ELR (cell line): ENCODE data around the gene KCNRG.
A peak's percentile ranks its signal among the peaks of the same experiment; 100 is the strongest.
"Not testable (repeated sequence)": the region's sequence is repeated elsewhere in the genome, so short reads cannot be mapped to it uniquely, and the experiment has no call there.

Experiments used
- DNase-seq: peaks from one replicate; pipeline ENCODE4 v3.0.0-alpha.2; 2015; ENCODE audit warnings: low read depth

The KCNRG gene

GRCh38 chr13:50015258-50015657, at the start of gene KCNRG:
Gene KCNRG, plus strand, starts transcription at chr13:50015444. Its CDS starts 50 bp downstream, at chr13:50015494.
- DNase-seq: no peak

GRCh38 chr13:49967456-49967855, 47.8 kb upstream of the KCNRG start:
- no peak for DNase-seq

GRCh38 chr13:49972709-49973108, 42.5 kb upstream of the KCNRG start:
- DNase-seq: no peak

GRCh38 chr13:49975826-49976225, 39.4 kb upstream of the KCNRG start:
- no peak for DNase-seq

GRCh38 chr13:49976314-49977258, 38.7 kb upstream of the KCNRG start:
- DNase-seq: peak; percentile 74

- DNase-seq: no peak
Observed at GRCh38 chr13:49977992-49978391, 37.3 kb upstream of the KCNRG start.

GRCh38 chr13:49980266-49980665, 35.0 kb upstream of the KCNRG start:
- DNase-seq: no peak

DNA sequence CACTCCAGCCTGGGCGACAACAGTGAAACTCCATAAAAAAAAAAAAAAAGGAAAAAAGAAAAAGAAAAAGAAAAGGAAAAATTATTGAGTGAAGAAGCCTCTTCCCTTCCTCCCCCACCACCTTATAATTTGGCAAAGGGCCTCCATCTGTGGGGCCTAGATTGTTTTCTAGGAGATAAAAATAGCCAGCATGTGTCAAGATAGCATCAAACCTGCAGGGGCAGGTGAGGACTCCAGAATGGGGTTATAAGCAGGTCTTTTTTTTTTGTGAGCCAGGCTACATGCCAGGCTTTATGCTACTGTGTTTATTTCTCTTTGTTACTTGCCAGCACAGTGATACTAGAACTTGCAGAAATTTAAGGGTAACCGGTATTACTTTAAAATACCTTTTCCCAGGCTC, 30.1 kb upstream of the KCNRG start:
- DNase-seq: no peak

DNA sequence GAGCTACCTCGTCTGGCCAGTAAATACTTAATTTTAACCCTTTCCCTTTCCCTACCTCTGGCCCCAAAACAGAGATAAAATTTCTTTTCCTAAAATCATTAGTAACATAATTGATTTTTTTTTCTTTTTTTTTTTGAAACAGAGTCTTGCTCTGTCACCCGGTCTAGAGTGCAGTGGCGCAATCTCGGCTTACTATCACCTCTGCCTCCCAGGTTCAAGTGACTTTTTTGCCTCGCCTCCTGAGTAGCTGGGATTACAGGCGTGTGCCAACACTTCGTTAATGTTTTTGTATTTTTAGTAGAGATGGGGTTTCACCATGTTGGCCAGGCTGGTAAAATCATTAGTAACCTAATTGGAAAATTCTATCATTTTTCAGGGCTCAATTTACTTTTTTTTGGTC, 28.8 kb upstream of the KCNRG start:
- no peak for DNase-seq

DNA sequence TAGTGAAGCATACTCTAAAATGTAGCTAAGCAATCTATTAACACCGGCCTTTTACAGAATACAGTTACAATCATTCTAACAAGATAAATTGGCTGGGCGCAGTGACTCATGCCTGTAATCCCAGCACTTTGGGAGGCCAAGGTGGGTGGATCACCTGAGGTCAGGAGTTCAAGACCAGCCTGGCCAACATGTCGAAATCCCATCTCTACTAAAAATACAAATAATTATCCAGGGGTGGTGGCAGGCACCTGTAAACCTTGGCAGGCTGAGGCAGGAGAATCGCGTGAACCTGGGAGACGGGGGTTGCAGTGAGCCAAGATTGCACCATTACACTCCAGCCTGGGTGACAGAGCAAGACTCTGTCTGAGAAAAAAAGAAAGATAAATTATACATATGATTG, 24.6 kb upstream of the KCNRG start:
- DNase-seq: not testable (repeated sequence)

- no peak for DNase-seq
Observed at GRCh38 chr13:49993111-49993510, 22.1 kb upstream of the KCNRG start.

- no peak for DNase-seq
Observed at GRCh38 chr13:49993666-49994065, 21.6 kb upstream of the KCNRG start.

DNA sequence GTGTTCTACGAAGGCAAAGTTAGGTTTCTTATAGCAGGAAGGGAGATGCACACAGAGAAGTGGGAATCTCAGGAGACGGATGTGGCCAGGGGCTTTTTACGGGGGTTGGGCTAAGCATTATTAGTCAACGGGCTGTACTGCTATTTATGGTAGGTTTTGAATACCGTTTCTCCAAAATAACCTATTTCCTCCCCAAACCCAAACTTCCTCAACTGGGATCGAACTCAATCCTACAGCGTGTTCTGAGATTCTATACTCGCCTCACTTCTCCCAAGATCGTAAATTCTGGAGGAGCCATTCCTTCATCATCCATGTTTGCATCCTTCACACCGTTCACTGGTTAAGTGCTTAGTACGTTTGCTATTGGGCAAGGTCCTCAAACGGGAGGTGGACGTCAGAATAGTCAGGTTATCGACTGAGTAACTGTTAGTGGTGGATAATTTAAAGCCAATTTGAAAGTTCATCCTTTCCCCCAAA, 19.6 kb upstream of the KCNRG start:
- no peak for DNase-seq

- DNase-seq: peak; percentile 94
Observed at GRCh38 chr13:49996161-49996915, 18.9 kb upstream of the KCNRG start.

- DNase-seq: peak; percentile 92
Observed at GRCh38 chr13:49996951-49997895, 18.0 kb upstream of the KCNRG start, which contains the start of gene TRIM13. Gene TRIM13, plus strand, starts transcription at chr13:49997042. Its CDS starts 14,899 bp downstream, at chr13:50011941.

DNA sequence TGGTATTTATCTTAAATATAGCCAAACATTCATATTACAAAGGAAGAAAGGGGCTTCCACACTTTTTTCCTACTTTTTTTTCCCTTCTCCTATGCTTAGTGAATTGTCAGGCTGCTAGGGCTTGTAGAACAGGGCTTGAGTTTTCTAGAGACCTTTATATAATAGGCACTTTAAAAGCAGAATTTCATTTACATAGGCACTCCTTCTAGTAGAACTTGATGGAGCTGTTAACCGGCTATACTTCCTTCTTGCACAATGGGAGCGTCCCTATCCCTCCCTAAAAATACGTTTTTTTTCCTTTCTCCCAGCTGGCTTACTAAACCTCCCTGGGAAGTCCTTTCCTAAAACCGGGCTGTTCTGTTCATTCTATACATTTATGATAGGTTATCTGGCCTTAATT, 17.3 kb upstream of the KCNRG start:
- DNase-seq: no peak

GRCh38 chr13:49998714-49999624, 16.3 kb upstream of the KCNRG start:
- DNase-seq: no peak

DNA sequence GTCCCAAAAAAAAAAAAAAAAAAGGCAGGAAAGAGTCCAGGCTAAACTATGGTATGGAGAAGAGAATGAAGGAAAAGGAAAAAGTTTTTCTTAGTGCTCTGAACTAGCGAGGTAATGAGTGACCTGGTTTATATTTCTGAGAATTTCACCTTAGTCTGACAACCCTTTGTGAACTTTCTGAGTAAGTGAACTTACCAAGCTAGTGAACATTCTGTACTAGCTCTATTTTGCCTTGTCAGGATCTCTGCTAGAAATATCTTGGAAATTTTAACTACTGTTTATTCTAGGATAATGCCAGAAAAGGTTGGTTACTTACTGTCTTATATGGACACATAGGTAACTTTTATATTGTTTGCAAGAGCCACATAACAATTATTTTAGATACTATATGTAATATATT, 14.0 kb upstream of the KCNRG start:
- DNase-seq: no peak

GRCh38 chr13:50006426-50007135, 8.7 kb upstream of the KCNRG start:
- DNase-seq: no peak

- no peak for DNase-seq
Observed at GRCh38 chr13:50011461-50011860, 3.8 kb upstream of the KCNRG start.
